ENCODE results near the gene GPR158. TPM values are rescaled to one million over a fixed set of nuclear protein-coding genes. Genes with fewer than 3 reads are reported as not detected.
"Not testable (repeated sequence)": the region's sequence is repeated elsewhere in the genome, so short reads cannot be mapped to it uniquely, and the experiment has no call there.

The GPR158 gene
- total RNA-seq, 2 donors from 2014 or later, result not detected

DNA sequence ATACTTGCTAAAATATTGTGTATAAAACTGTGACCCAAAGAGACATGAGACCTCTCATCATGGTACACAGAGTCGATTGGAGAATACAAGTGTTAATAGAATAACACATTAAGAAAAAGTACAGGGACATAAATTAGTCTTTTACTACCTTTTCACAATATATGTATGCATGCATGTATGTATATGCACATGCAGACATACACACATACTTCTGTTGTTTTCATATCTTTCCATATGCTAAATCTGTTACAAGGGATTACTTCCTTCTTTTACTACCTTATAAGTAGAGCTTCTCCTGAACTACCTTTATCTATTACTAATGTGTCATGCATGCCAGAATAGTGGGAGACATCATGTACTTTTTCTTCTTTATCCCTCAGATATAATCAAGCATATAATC lies 131.6 kb downstream of the GPR158 start:
- TF ChIP-seq, protein P1, sequence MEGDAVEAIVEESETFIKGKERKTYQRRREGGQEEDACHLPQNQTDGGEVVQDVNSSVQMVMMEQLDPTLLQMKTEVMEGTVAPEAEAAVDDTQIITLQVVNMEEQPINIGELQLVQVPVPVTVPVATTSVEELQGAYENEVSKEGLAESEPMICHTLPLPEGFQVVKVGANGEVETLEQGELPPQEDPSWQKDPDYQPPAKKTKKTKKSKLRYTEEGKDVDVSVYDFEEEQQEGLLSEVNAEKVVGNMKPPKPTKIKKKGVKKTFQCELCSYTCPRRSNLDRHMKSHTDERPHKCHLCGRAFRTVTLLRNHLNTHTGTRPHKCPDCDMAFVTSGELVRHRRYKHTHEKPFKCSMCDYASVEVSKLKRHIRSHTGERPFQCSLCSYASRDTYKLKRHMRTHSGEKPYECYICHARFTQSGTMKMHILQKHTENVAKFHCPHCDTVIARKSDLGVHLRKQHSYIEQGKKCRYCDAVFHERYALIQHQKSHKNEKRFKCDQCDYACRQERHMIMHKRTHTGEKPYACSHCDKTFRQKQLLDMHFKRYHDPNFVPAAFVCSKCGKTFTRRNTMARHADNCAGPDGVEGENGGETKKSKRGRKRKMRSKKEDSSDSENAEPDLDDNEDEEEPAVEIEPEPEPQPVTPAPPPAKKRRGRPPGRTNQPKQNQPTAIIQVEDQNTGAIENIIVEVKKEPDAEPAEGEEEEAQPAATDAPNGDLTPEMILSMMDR (IDR thresholded peaks at IDR 0.05), result no peak
- no peaks in the 10 kb centered on the region for H3K36me3 ChIP-seq
- peaks cover 0 to 5% of the 10 kb centered on the region in 2 donors for H3K9me3 ChIP-seq
- H3K4me1 ChIP-seq, result no peaks in the 10 kb centered on the region
- no peak overlapping the region for H3K4me3 ChIP-seq
- no peak for DNase-seq (ENCODE audit: low spot score)
- H3K27ac ChIP-seq, result no peak overlapping the region
- no peaks in the 10 kb centered on the region for H3K27me3 ChIP-seq

DNA sequence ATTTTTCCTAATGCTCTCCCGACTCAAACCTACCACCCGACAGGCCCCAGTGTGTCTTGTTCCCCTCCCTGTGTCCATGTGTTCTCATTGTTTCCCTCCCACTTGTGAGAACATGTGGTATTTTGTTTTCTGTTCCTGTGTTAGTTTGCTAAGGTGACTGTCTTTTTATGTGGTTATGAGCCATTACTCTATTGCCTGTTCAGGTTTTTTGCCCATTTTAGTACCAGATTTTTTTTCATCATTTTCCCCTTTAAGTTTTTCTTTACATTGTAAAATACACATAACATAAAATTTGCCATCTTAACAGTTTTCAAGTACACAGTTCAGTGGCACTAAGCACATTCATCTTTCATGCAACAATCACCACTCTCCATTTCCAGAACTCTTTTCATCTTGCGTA lies 133.5 kb downstream of the GPR158 start:
- Histone ChIP-seq H3K4me3 (no peak overlapping the region), H3K9me3 (peaks cover 0 to 5% of the 10 kb centered on the region in 2 donors), H3K4me1 (no peaks in the 10 kb centered on the region), H3K36me3 (no peaks in the 10 kb centered on the region), H3K27me3 (no peaks in the 10 kb centered on the region), H3K27ac (no peak overlapping the region)
- no peak for DNase-seq (ENCODE audit: low spot score)
- TF ChIP-seq, protein P1 (IDR thresholded peaks at IDR 0.05), result no peak

DNA sequence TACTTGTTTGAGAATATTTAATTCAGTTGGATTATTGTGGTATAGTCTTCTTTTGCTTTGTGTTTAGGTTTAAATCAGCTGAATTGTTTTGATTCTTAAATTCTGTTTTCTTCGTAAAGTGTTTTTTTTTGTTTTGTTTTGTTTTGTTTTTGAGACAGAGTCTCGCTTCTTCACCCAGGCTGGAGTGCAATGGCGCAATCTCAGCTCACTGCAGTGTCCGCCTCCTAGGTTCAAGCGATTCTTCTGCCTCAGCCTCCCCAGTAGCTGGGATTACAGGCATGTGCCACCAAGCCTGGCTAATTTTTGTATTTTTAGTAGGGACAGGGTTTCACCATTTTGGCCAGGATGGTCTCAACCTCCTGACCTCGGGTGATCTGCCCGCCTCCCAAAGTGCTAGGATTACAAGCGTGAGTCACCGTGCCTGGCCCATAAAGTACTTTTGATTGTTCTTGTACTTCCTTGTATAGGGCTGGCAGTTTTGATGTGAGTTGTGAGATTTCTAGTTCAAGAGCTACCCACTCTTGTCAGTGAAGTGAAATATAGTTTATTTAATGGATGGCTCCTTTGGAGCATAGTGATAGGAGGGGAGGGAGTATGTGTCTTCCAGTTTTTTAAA lies 142.9 kb downstream of the GPR158 start:
- not testable (repeated sequence) for DNase-seq (ENCODE audit: low spot score); H3K9me3 ChIP-seq; H3K4me3 ChIP-seq; H3K27me3 ChIP-seq; H3K27ac ChIP-seq; H3K36me3 ChIP-seq; H3K4me1 ChIP-seq

DNA sequence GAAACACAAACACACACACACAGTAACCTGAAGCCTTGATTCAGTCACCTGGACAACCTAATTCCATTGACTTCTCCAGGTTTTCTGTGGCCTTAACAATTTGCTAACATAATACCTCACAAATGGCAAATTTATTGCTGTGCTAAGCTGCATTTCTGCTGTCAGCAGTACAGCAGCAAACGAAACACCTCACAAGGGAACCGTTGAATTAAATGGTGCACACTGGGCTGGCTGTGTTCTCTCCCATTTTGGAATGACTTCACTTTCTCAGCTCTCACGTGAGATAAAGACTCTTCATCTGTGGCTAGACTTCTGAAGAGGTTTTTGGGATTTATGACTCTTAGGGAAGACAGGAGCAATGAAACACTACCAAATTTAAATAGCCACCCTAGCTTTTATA lies 152.5 kb downstream of the GPR158 start:
- no peaks in the 10 kb centered on the region for H3K36me3 ChIP-seq
- no peaks in the 10 kb centered on the region for H3K9me3 ChIP-seq
- H3K4me1 ChIP-seq, result no peaks in the 10 kb centered on the region
- no peak overlapping the region for H3K27ac ChIP-seq
- H3K27me3 ChIP-seq, result no peaks in the 10 kb centered on the region
- H3K4me3 ChIP-seq, result no peak overlapping the region
- TF ChIP-seq, protein P1 (IDR thresholded peaks at IDR 0.05), result no peak
- no peak for DNase-seq (ENCODE audit: low spot score)

DNA sequence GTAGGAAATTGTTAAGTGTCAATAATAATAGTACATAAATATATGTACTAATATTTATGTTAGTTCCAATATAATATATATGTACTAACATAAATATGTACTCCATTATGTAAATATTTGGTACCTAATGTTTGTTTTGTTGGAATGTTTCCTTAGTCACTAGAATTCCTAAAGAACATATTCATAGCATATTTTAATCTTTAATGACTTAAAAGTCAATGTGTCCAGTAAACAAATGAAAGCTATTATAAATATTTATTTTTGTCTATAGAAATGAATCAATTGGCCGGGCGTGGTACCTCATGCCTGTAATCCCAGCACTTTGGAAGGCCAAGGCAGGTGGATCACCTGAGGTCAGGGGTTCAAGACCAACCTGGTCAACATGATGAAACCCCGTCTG lies 153.6 kb downstream of the GPR158 start:
- no peak for DNase-seq (ENCODE audit: low spot score)
- no peak overlapping the region for H3K4me3 ChIP-seq
- TF ChIP-seq, protein P1 (IDR thresholded peaks at IDR 0.05), result no peak

DNA sequence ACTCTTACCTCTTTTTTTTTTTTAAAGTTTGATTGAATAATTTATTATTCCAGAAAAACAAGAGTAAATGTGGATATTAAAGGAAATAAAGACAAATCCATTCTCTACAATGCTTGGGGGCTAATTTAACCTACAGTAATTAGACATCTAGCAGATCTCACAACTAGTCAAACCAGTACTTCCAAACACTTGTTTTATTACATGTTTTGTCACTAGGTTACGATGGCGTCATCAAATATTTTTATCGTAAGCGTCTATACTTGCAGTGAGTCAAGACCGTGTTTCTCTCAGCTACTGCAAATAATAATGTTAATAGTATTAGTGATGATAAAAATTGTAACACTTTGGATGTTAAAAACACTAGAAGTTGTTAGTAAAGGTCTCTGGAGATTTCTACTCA lies 154.8 kb downstream of the GPR158 start:
- not testable (repeated sequence) for H3K27ac ChIP-seq; H3K36me3 ChIP-seq; H3K27me3 ChIP-seq; H3K4me3 ChIP-seq; H3K9me3 ChIP-seq; H3K4me1 ChIP-seq; DNase-seq (ENCODE audit: low spot score)

More for the DNA sequence above, 153.6 kb downstream of the GPR158 start:
- Histone ChIP-seq H3K27ac (no peak overlapping the region), H3K4me1 (no peaks in the 10 kb centered on the region), H3K9me3 (no peaks in the 10 kb centered on the region), H3K27me3 (no peaks in the 10 kb centered on the region), H3K36me3 (no peaks in the 10 kb centered on the region)

DNA sequence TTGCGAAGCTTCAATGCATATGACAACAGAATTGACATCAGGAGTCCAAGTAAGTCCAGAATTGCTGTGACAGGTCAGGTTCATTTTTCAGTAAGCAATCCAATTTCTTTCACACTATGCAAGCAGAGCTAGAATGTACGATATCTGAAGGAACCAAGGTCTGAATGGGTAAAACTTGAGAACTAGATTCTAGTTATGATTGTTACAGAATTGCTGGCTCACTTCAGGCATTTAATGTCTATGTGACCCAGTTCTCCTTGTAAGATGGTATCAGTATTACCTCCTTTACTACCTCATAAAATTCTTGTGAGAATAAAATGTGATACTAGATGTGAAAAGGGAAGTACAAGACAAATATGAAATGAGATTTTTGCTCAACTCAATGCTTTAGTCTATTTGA lies 159.6 kb downstream of the GPR158 start:
- TF ChIP-seq, protein P1 (IDR thresholded peaks at IDR 0.05), result no peak
- no peaks in the 10 kb centered on the region for H3K36me3 ChIP-seq
- H3K4me3 ChIP-seq, result no peak overlapping the region
- no peaks in the 10 kb centered on the region for H3K27me3 ChIP-seq
- no peaks in the 10 kb centered on the region for H3K9me3 ChIP-seq
- DNase-seq (ENCODE audit: low spot score), result no peak
- no peaks in the 10 kb centered on the region for H3K4me1 ChIP-seq
- no peak overlapping the region for H3K27ac ChIP-seq

Data from right atrium auricular region (tissue), 2 donors.